Heart left ventricle (tissue), 16 donors: ENCODE data around the gene YEATS2. TPM values are rescaled to one million over a fixed set of nuclear protein-coding genes. Genes with fewer than 3 reads are reported as not detected.

Source experiments
- ATAC-seq, 4 donors: fragments of 200-7000 bp; cut with Tn5 transposase; one replicate each; pipeline ENCODE4 v1.9.1; 2020 to 2022; ENCODE audit warnings: moderate library complexity in 4 of 4, mild to moderate bottlenecking in 3 of 4, moderate number of reproducible peaks in 1 of 4
- DNase-seq, 5 donors: peaks; one replicate each; pipeline ENCODE4 v3.0.0-alpha.2; 2020
- H3K27ac ChIP-seq, 12 donors: fragments of 200-600 bp; sonication (generic) in 4 of 12; one replicate each; pipeline versions ENCODE4 v1.5.0 to v1.8.0; 2016 to 2022; ENCODE audit warnings: mild to moderate bottlenecking in 2 of 12
- H3K27me3 ChIP-seq, 9 donors: fragments of 200-600 bp; sonication (generic) in 2 of 9; one replicate each; pipeline versions ENCODE4 v1.5.1 to v1.8.0; 2016 to 2022; ENCODE audit warnings: mild to moderate bottlenecking in 3 of 9
- H3K36me3 ChIP-seq, 9 donors: fragments of 200-600 bp; sonication (generic) in 2 of 9; one replicate each; pipeline versions ENCODE4 v1.5.0 to v1.8.0; 2018 to 2022; ENCODE audit warnings: mild to moderate bottlenecking in 2 of 9
- H3K4me1 ChIP-seq, 12 donors: fragments of 200-600 bp; sonication (generic) in 4 of 12; one replicate each; pipeline versions ENCODE4 v1.5.0 to v1.8.0; 2016 to 2022; ENCODE audit warnings: mild to moderate bottlenecking in 3 of 12
- H3K4me3 ChIP-seq, 12 donors: fragments of 200-600 bp; sonication (generic) in 4 of 12; one replicate each; pipeline versions ENCODE4 v1.5.0 to v1.8.0; 2017 to 2022; ENCODE audit warnings: mild to moderate bottlenecking in 9 of 12, moderate library complexity in 4 of 12
- H3K9me3 ChIP-seq, 12 donors: fragments of 200-600 bp; sonication (generic) in 4 of 12; one replicate each; pipeline versions ENCODE4 v1.5.0 to v1.8.0; 2016 to 2022; ENCODE audit warnings: mild to moderate bottlenecking in 1 of 12
- POLR2A ChIP-seq, 2 donors: fragments of 450-650 bp; IDR thresholded peaks; one replicate each; pipeline ENCODE4 v1.6.1; 2017; ENCODE audit warnings: antibody characterized with exemption in 2 of 2, mild to moderate bottlenecking in 2 of 2, moderate library complexity in 2 of 2
- WGBS, 4 donors: extraction: QIAGEN DNeasy Blood & Tissue Kit in 2 of 4; methylation state at CpG; one replicate each; pipeline versions ENCODE4 v1.1.5 to v1.1.7; 2013 to 2018; 5-methylcytosine and 5-hydroxymethylcytosine counted together
- intact Hi-C, 10 donors: fragments of 100-400 bp; cut with DNase I; formaldehyde crosslinking; loops; one replicate each; pipeline versions ENCODE4 v1.11.1 to v1.14.2; 2022
- polyA plus RNA-seq, 2 donors: library from polyadenylated mRNA; stranded (reverse); fragments of 200-250 nt; gene quantifications; one replicate each; pipeline ENCODE4 v1.2.3, GENCODE V29; 2013
- total RNA-seq, 9 donors: library from RNA; depleted of rRNA in 2 of 9; stranded (reverse); fragments of >200 nt in 2 of 9; fragmentation: NEBNext Ultra II Directional in 3 of 9; extraction: Animal tissue kit (Norgen Biotek cat#: 25700) in 3 of 9; gene quantifications; one replicate each; pipeline versions ENCODE4 v1.1.0 to v1.2.4, GENCODE V29; 2016 to 2023
- TF ChIP-seq, protein P1 (sequence below), 12 donors: fragments of 200-600 bp; sonication (generic) in 4 of 12; IDR thresholded peaks; one replicate each; pipeline versions ENCODE4 v1.5.0 to v1.8.0; 2018 to 2022; ENCODE audit warnings: antibody characterized with exemption in 12 of 12, mild to moderate bottlenecking in 5 of 12
- donor health status: ischemic (EF 13 %, LVEDD 7.1; RV severe dilation, severe dysfunction).
- donor health status: healthy with polysubstance abuse.
- donor health status: DM: no; HTN: yes; CAD: no.
- donor health status: DM: no; HTN: no; CAD: no.
- donor health status: ischemic (EF 25% LVEDD 6.9; RV normal size, moderate dysfunction).
- donor health status: ischemic (EF 25% LVEDD 5.7; RV mildly dilated, moderate dysfunction).
- donor health status: healthy.
- donor health status: DM: yes; HTN: yes; CAD: no.
- donor health status: ischemic (EF 35%, LVEDD 5.7; RV mildly dilated, moderate dysfunction).
- donor health status: nonischemic (EF 11% LVEDD 7.7; RV severe dilation, severe dysfunction).
- donor health status: DM: yes; HTN: yes; CAD: no.
- donor health status: PGD.
- donor health status: ischemic (EF 29% LVEDD 5.4; RV normal size, mild dysfunction).
- donor health status: nonischemic (EF 23%, LVEDD 6.1; RV moderate dilation, normal function).

YEATS2 gene
- total and polyA plus RNA-seq, 11 donors = 3.2 to 21.2 (median 9.8) TPM

- 94 to 100% (median 97%) methylated on average over 3 of the region's 3 CpGs for WGBS, 4 donors
- TF ChIP-seq POLR2A (IDR thresholded peaks at IDR 0.05) = no peak
- TF ChIP-seq, protein P1, sequence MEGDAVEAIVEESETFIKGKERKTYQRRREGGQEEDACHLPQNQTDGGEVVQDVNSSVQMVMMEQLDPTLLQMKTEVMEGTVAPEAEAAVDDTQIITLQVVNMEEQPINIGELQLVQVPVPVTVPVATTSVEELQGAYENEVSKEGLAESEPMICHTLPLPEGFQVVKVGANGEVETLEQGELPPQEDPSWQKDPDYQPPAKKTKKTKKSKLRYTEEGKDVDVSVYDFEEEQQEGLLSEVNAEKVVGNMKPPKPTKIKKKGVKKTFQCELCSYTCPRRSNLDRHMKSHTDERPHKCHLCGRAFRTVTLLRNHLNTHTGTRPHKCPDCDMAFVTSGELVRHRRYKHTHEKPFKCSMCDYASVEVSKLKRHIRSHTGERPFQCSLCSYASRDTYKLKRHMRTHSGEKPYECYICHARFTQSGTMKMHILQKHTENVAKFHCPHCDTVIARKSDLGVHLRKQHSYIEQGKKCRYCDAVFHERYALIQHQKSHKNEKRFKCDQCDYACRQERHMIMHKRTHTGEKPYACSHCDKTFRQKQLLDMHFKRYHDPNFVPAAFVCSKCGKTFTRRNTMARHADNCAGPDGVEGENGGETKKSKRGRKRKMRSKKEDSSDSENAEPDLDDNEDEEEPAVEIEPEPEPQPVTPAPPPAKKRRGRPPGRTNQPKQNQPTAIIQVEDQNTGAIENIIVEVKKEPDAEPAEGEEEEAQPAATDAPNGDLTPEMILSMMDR (IDR thresholded peaks at IDR 0.05) = no peak
- Histone ChIP-seq H3K36me3 (peaks cover 0 to 98% (median 81%) of the 10 kb centered on the region in 9 donors), H3K27me3 (no peaks in the 10 kb centered on the region), H3K4me3 (no peak overlapping the region), H3K4me1 (no peaks in the 10 kb centered on the region), H3K9me3 (no peaks in the 10 kb centered on the region), H3K27ac (no peak overlapping the region)
- ATAC-seq = no peak
- intact Hi-C loops = no loop called here
- DNase-seq = no peak
Measured at GRCh38 chr3:183837894-183838293, 140.3 kb downstream of the YEATS2 start.

GRCh38 chr3:183839751-183840150, 142.2 kb downstream of the YEATS2 start:
- no peaks in the 10 kb centered on the region for H3K4me1 ChIP-seq
- no peaks in the 10 kb centered on the region for H3K9me3 ChIP-seq
- ATAC-seq = no peak
- H3K27me3 ChIP-seq = no peaks in the 10 kb centered on the region
- no peak overlapping the region for H3K4me3 ChIP-seq
- no peak for DNase-seq
- H3K36me3 ChIP-seq = peaks cover 0 to 98% (median 83%) of the 10 kb centered on the region in 9 donors
- no peak overlapping the region for H3K27ac ChIP-seq
- intact Hi-C loops = no loop called here
- WGBS, 4 donors = 96 to 99% (median 97%) methylated on average over 4 of the region's 4 CpGs
- no peak for TF ChIP-seq POLR2A (IDR thresholded peaks at IDR 0.05)
- TF ChIP-seq, protein P1 (IDR thresholded peaks at IDR 0.05) = no peak

GRCh38 chr3:183844606-183845005, 147.0 kb downstream of the YEATS2 start:
- ATAC-seq (no peak), DNase-seq (no peak)
- intact Hi-C loops = no loop called here
- WGBS, 4 donors = 95 to 99% (median 96%) methylated on average over 2 of the region's 2 CpGs
- TF ChIP-seq, protein P1 (IDR thresholded peaks at IDR 0.05) = no peak
- no peak for TF ChIP-seq POLR2A (IDR thresholded peaks at IDR 0.05)
- no peak overlapping the region for H3K4me3 ChIP-seq
- H3K4me1 ChIP-seq = no peaks in the 10 kb centered on the region
- H3K36me3 ChIP-seq = peaks cover 0 to 98% (median 92%) of the 10 kb centered on the region in 9 donors
- H3K27ac ChIP-seq = no peak overlapping the region
- H3K27me3 ChIP-seq = no peaks in the 10 kb centered on the region
- no peaks in the 10 kb centered on the region for H3K9me3 ChIP-seq

DNA sequence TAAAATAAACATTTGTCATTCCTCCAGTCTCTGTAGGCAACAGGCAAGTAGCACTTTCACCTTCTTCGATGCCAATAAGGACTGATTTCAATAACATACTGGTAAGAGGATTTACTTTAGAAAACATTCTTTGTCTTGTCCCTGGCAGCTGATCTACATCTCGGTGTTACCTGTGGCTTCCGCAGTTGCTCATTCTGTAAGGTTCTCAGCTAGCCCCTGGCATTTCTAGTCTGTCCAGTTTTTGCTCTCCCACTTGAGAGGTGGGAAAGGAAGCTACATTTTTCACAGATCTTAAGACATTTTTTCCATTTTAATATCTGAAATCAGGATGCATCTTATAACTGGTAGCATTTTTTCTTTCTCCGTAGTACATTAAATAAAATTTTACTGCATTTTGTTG, 147.5 kb downstream of the YEATS2 start:
- Histone ChIP-seq H3K36me3 (peaks cover 0 to 98% (median 91%) of the 10 kb centered on the region in 9 donors), H3K9me3 (no peaks in the 10 kb centered on the region), H3K4me3 (no peak overlapping the region), H3K27ac (no peak overlapping the region), H3K27me3 (no peaks in the 10 kb centered on the region), H3K4me1 (no peaks in the 10 kb centered on the region)
- TF ChIP-seq, protein P1 (IDR thresholded peaks at IDR 0.05) = no peak
- TF ChIP-seq POLR2A (IDR thresholded peaks at IDR 0.05) = no peak
- ATAC-seq (no peak), DNase-seq (no peak)
- intact Hi-C loops = no loop called here
- WGBS, 4 donors = 96% methylated on average over 4 of the region's 4 CpGs
